ENCODE data around the gene PUM1. TPM values are rescaled to one million over a fixed set of nuclear protein-coding genes. Genes with fewer than 3 reads are reported as not detected.

The PUM1 gene
- total and polyA plus RNA-seq, 2 of the 4 experiments (the other 2 are of a cell fraction), result 75.4 to 137 TPM

DNA sequence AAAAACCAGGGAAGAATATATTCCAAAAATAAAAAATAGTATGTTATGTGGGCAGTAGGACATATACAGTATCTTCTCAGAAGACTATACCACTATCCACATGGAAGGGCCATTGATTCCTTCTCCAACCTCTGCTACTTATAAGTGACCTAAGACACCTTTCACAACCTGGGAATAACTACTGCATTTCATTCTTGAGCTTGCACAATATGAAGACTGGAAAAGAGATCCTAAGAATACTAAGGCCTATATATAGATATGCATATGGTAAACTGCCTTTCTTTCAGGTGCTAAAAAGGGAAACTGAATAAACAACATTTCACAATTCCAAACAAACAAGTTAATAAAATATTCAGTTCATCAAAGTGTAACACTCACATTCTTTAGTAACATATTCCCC, 125.0 kb downstream of the PUM1 start:
- Histone ChIP-seq H3K56ac (ENCODE audit: extremely low read depth, insufficient read depth, low read length) (no peak overlapping the region), H3K79me1 (ENCODE audit: low read depth in 1 of 2, low read length in 2 of 2) (peaks cover 14 to 40% of the 10 kb centered on the region in 2 experiments; a peak in 3 of 4 replicates), H3K4me3 (ENCODE audit: insufficient read depth, low read depth, low read length) (no peak overlapping the region), H3K18ac (ENCODE audit: low read depth, low read length) (no peak overlapping the region), H3K9me1 (ENCODE audit: insufficient read depth, low read length) (peaks cover 9% of the 10 kb centered on the region), H3K23ac (ENCODE audit: low read depth, low read length) (no peak overlapping the region), H4K20me1 (ENCODE audit: insufficient read depth, low read length) (peaks cover 10% of the 10 kb centered on the region), H3K4me1 (ENCODE audit: control insufficient read depth, insufficient read depth, low read length) (no peaks in the 10 kb centered on the region; the same call in 1 of the 2 replicates), H3K4me2 (ENCODE audit: low read depth, low read length) (no peak overlapping the region), H2BK5ac (ENCODE audit: low read depth, low read length, poor library complexity, severe bottlenecking) (no peak overlapping the region), H3K4ac (ENCODE audit: low read depth, low read length) (no peak overlapping the region), H2BK120ac (ENCODE audit: low read depth, low read length) (no peak overlapping the region), H2BK15ac (ENCODE audit: low read depth, low read length) (no peak overlapping the region), H4K5ac (ENCODE audit: low read depth, low read length) (no peak overlapping the region), H2AK9ac (replicated peaks; ENCODE audit: low read depth, low read length, poor library complexity) (no peak overlapping the region), H2AFZ (replicated peaks; ENCODE audit: low read length, poor library complexity) (no peak overlapping the region), H3K27ac (ENCODE audit: insufficient read depth, low read length) (no peak overlapping the region), H2AK5ac (ENCODE audit: low read depth, low read length) (no peak overlapping the region), H3K9ac (ENCODE audit: low read depth, low read length) (no peak overlapping the region), H3K27me3 (ENCODE audit: control insufficient read depth, insufficient read depth, low read length) (no peaks in the 10 kb centered on the region), H3K14ac (replicated peaks; ENCODE audit: low read depth, low read length) (no peak overlapping the region), H4K8ac (ENCODE audit: low read depth in 2 of 2, low read length in 2 of 2) (no peak overlapping the region), H2BK20ac (ENCODE audit: low read depth, low read length) (no peak overlapping the region), H4K91ac (ENCODE audit: insufficient read depth, low read depth, low read length) (no peak overlapping the region), H3K9me3 (ENCODE audit: control insufficient read depth, insufficient read depth, low read length) (no peaks in the 10 kb centered on the region), H3K36me3 (ENCODE audit: control insufficient read depth, insufficient read depth, low read length) (peaks cover 49% of the 10 kb centered on the region)
- ATAC-seq (ENCODE audit: low read depth), result no peak
- dilution Hi-C loops (cut with HindIII; ENCODE audit: low sequenced_read_pairs, unreplicated experiment) (no loop called here), in situ Hi-C loops (cut with MboI; ENCODE audit: low sequenced_read_pairs) (no loop called here), intact Hi-C loops (cut with micrococcal nuclease) (loop anchor here (5.0 kb wide), 1 partner anchor 122 kb away; no protein-coding TSS in a partner anchor)
- ChIA-PET POLR2A (ENCODE audit: unreplicated experiment) (no interaction called here), CTCF (no interaction called here)
- TF ChIP-seq CHD1 (IDR thresholded peaks at IDR 0.05; ENCODE audit: low read depth, low read length), result no peak
- TF ChIP-seq, protein P1, sequence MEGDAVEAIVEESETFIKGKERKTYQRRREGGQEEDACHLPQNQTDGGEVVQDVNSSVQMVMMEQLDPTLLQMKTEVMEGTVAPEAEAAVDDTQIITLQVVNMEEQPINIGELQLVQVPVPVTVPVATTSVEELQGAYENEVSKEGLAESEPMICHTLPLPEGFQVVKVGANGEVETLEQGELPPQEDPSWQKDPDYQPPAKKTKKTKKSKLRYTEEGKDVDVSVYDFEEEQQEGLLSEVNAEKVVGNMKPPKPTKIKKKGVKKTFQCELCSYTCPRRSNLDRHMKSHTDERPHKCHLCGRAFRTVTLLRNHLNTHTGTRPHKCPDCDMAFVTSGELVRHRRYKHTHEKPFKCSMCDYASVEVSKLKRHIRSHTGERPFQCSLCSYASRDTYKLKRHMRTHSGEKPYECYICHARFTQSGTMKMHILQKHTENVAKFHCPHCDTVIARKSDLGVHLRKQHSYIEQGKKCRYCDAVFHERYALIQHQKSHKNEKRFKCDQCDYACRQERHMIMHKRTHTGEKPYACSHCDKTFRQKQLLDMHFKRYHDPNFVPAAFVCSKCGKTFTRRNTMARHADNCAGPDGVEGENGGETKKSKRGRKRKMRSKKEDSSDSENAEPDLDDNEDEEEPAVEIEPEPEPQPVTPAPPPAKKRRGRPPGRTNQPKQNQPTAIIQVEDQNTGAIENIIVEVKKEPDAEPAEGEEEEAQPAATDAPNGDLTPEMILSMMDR (conservative IDR thresholded peaks at IDR 0.05; ENCODE audit: low read depth, low read length), result no peak
- no peak for TF ChIP-seq CEBPB (IDR thresholded peaks at IDR 0.05; ENCODE audit: low read depth, low read length)
- no peak for TF ChIP-seq SMC3 (IDR thresholded peaks at IDR 0.05; ENCODE audit: low read depth, low read length)
- no peak for TF ChIP-seq MXI1 (IDR thresholded peaks at IDR 0.05; ENCODE audit: borderline replicate concordance, low read depth, low read length)
- TF ChIP-seq, protein P2, sequence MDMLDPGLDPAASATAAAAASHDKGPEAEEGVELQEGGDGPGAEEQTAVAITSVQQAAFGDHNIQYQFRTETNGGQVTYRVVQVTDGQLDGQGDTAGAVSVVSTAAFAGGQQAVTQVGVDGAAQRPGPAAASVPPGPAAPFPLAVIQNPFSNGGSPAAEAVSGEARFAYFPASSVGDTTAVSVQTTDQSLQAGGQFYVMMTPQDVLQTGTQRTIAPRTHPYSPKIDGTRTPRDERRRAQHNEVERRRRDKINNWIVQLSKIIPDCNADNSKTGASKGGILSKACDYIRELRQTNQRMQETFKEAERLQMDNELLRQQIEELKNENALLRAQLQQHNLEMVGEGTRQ (IDR thresholded peaks at IDR 0.05; ENCODE audit: low read depth, low read length), result no peak
- no peak for TF ChIP-seq RAD21 (IDR thresholded peaks at IDR 0.05; ENCODE audit: low read length)
- no peak for TF ChIP-seq NFE2L2 (IDR thresholded peaks at IDR 0.05; ENCODE audit: low read depth, low read length)
- TF ChIP-seq BHLHE40 (IDR thresholded peaks at IDR 0.05; ENCODE audit: low read depth, low read length), result no peak
- no peak for TF ChIP-seq RCOR1 (IDR thresholded peaks at IDR 0.05; ENCODE audit: insufficient replicate concordance, low read length)
- TF ChIP-seq MAZ (IDR thresholded peaks at IDR 0.05; ENCODE audit: borderline replicate concordance, low read depth, low read length), result no peak
- no peak for TF ChIP-seq POLR2A (IDR thresholded peaks at IDR 0.05; ENCODE audit: low read depth, low read length)
- DNase-seq, result no peak
- no TSS peak for BruUV-seq (replicated peaks)

Data from IMR-90 (cell line).